Stimulated activated CD4-positive, alpha-beta T cell treated with anti-CD3 and anti-CD28 coated beads, TNF-alpha, amount 100 ng/mL, for 4 hours (primary cell): ENCODE measurements around the gene TMEM156.
"Not testable (repeated sequence)": the region's sequence is repeated elsewhere in the genome, so short reads cannot be mapped to it uniquely, and the experiment has no call there.

Source experiments
- DNase-seq, 3 experiments: peaks; one replicate each; pipeline ENCODE4 v3.0.0-alpha.2; 2020; ENCODE audit warnings: low read depth in 3 of 3

Gene TMEM156

GRCh38 chr4:38957893-38958292, 74.3 kb downstream of the TMEM156 start:
- no peak for DNase-seq

- no peak for DNase-seq
Observed at GRCh38 chr4:38957261-38957815, 74.9 kb downstream of the TMEM156 start.

GRCh38 chr4:38955957-38956356, 76.3 kb downstream of the TMEM156 start:
- DNase-seq: no peak

- DNase-seq: no peak
Observed at GRCh38 chr4:38954727-38955126, 77.5 kb downstream of the TMEM156 start.

GRCh38 chr4:38952017-38952416, 80.2 kb downstream of the TMEM156 start:
- no peak for DNase-seq

DNA sequence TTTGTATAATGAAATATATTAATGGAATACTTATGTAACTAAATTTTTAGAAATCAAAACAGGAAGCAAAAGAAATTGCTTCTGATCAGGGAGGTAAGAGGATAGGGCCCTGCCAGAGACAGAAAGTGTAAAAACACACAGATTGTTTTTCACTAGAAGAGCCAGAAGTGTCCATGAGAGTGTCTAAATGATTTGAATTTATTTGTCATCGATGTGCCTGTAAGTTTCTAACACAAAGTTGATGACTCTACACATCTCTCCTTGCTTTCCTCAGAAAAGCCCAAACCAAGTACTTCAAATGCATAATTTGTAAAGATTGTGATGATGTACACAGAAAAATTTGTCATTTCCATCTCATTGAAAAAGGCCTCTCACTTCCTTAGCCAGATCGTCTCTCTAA, 80.6 kb downstream of the TMEM156 start:
- no peak for DNase-seq

DNA sequence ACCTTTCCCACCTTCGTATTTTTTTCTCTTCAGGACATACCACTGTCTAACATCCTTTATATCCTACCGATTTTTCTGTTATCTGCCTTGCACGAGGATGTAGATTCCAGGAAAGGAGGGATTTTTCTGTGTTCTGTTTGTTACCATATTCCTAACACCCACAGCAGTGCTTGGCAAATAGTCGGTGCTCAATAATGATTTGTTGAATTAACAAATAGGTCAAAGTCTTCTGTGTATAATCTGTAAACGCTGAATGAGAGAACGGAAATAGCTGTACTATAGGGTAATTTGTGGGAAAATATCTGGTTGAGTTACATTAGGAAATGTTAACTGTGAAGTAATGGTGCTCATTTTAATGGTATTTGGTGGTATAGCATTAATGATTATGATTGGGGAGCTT, 81.5 kb downstream of the TMEM156 start:
- DNase-seq: no peak

DNA sequence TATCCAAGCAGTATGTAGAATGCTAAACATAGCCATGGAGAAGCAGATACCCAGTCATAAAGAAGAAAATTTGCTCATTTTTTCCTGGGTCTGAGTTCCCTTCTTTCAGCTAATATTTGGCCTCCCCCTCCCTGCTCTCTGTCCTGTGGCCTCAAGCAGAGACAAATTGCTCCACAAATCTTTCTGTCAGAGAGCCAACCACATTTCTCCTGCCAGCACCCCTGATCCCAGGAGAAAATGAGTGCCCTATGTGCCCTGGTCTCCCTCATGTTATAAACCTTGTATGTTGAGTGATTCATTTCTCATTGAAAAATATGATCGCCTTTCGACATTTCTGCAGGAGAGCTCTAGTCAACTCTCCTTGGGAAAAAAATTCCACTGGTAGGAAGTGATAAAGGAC, 82.0 kb downstream of the TMEM156 start:
- no peak for DNase-seq

DNA sequence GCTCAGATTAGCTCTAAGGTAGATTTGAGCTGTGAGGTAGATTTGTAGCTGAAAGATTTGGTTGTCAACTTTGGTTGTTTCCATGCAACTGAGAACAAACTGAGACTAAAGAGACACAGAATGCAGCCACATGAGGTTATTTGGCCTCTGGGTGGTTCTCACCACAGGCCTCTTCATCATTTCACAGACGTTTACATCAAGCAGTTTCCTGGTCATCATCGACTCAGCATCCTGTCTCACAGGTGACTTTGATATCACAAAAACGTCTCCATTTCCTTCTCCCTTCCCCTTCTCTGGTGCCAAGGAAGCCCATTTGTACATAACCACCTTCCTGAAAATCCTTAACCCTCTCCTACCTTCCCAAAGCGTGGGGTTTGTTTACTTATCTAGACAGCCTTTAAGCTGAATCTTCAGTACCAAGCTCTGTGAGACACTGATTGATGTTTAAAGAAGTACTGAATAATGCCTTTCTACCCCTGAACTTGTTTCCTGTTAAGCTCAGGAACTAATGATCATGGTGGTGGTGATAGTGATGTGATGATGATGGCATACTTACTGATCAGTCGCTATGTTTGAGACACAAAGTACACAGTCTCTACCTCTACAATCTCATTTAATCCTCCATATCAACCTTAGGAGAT, 82.7 kb downstream of the TMEM156 start:
- DNase-seq: no peak

- no peak for DNase-seq
Observed at GRCh38 chr4:38948551-38948950, 83.7 kb downstream of the TMEM156 start.

DNA sequence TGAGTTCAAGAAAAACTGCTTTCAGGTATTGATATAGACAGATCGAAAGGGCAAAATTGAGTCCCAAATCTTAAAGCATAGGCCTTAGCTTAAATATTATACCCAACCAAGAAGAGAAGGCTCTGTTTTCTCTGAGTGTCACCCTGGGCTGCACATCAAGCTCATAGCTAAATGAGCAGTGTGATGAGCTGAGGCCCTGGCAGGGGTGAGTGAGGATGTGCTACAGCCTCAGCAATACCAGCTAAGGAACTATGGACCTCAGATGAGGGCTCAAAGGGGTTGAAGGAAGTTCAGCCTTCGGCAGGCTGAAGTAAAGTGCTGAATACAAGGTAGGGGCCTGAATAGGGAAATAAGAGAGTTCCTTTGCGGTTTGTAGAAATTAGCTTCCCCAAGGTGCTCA, 85.3 kb downstream of the TMEM156 start:
- no peak for DNase-seq

DNA sequence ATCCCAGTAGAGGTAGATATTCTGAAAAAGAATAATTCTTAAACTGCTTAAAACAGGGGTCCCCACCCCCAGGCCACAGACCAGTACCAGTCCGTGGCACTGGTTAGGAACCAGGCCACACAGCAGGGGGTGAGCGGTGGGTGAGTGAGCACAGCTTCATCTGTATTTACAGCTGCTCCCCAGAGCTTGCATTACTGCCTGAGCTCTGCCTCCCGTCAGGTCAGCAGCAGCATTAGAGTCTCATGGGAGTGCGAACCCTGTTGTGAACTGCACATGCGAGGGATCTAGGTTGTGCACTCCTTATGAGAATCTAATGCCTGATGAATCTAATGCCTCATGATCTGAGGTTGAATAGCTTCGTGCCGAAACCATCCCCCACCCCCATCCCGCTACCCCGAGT, 87.8 kb downstream of the TMEM156 start:
- no peak for DNase-seq

- DNase-seq: no peak
Observed at GRCh38 chr4:38943343-38943742, 88.9 kb downstream of the TMEM156 start.

DNA sequence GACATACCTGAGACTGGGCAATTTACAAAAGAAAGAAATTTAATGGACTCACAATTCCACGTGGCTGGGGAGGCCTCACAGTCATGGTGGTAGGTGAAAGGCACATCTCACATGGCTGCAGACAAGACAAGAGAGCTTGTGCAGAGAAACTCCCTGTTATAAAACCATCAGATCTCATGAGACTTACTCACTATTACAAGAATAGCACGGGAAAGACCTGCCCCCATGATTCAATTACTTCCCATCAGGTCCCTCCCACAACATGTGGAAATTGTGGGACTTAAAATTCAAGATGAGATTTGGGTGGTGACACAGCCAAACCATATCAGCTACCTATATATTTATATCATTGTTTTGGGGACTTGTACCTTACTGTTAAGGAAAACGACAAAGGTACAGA, 90.3 kb downstream of the TMEM156 start:
- DNase-seq: not testable (repeated sequence)

- no peak for DNase-seq
Observed at GRCh38 chr4:38940476-38940875, 91.7 kb downstream of the TMEM156 start.

- no peak for DNase-seq
Observed at GRCh38 chr4:38939165-38939564, 93.0 kb downstream of the TMEM156 start.

DNA sequence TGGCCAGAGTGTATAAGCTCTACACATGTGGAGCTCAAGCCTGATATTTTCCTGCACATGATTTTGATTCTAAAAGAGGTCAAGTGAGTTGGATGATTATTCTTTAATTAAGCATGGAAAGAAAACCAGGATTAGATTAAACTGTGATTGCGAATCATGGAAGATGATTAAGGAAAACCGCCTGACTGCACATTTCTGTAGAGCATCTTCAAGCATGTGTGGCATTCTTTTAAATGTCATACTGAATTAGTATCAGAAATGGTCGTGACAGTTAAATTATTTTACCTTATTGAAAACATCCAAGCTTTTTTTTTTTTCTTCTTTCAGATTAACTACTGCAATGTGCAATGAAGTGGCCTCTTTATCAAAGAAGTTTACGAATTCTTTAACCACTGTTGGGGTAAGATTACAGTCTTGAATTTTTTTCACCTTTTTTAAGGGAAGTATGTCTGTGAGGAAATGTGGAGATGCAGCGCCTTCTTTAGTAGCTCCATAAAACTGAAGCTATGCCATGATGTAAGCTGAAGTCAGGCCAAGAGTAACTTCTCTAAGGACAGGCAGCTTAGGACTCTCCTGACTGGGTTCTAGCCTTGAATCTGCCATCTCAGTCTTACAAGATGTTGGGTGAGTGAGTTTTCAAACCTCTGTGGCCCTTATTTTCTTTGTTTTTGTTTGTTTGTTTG, 96.7 kb downstream of the TMEM156 start:
- no peak for DNase-seq

DNA sequence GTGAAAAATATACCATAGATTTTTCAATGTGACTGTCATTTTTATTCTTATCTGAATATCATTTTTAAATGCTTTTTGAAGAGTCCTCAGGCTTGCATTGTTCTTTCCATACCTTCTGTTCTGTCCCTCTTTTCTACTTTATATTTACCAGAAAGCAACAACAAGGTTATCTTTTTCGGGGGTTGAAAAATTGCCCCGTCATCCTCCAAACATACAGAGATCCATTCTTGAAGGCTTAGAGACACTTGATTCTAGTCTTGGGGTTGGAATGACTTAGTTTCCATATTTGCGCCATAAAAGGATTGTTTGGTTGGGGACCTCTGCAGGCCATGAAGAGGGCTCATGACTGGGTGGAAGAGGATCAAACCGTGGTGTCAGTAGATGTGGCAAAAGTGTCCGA, 101.1 kb downstream of the TMEM156 start:
- no peak for DNase-seq

DNA sequence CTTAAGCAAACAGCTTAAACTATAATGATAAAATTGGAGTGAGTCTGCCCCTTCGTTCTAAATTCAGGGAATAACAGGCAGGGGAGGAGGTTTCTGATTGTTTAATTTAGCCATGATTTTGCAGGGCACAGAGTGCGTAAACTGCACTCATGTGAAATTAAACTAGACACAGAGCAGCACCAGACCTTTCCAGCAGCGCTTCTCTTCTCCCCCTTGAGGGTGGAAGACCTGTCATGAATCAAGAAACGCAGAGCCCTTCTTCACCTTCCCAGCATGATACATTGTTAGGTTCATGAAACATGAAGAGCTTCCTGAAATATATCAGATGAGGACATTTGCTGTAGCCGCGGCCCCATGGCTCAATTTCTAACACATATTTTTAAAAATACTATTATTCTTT, 101.5 kb downstream of the TMEM156 start:
- DNase-seq: no peak

- no peak for DNase-seq
Observed at GRCh38 chr4:38930204-38930603, 102.0 kb downstream of the TMEM156 start.

- DNase-seq: no peak
Observed at GRCh38 chr4:38928974-38929373, 103.2 kb downstream of the TMEM156 start.

GRCh38 chr4:38928568-38928967, 103.6 kb downstream of the TMEM156 start:
- no peak for DNase-seq

DNA sequence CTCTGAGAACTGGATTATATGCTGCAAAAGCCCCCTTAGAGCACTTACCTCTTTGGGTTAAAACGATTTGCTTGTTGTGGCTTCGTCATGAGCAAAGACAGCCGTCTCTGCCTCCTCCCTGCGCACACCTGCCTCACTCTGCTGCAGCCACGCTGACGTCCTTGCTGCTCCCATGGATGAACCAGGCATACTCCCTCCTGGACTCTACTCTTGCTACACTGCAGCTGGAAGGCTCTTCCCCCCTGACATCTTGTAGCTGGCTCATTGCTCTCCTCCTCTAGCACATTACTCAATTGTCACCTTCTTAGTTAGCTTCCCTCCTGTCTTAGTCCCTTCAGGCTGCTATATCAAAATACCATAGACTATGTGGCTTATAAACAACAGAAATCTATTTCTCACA, 105.3 kb downstream of the TMEM156 start:
- no peak for DNase-seq
